ENCODE results near the gene WFIKKN1. TPM values are rescaled to one million over a fixed set of nuclear protein-coding genes. Genes with fewer than 3 reads are reported as not detected.

Gene WFIKKN1
- total and polyA plus RNA-seq, 2 experiments from 2014 or later, result 3.5 to 6.8 TPM

DNA sequence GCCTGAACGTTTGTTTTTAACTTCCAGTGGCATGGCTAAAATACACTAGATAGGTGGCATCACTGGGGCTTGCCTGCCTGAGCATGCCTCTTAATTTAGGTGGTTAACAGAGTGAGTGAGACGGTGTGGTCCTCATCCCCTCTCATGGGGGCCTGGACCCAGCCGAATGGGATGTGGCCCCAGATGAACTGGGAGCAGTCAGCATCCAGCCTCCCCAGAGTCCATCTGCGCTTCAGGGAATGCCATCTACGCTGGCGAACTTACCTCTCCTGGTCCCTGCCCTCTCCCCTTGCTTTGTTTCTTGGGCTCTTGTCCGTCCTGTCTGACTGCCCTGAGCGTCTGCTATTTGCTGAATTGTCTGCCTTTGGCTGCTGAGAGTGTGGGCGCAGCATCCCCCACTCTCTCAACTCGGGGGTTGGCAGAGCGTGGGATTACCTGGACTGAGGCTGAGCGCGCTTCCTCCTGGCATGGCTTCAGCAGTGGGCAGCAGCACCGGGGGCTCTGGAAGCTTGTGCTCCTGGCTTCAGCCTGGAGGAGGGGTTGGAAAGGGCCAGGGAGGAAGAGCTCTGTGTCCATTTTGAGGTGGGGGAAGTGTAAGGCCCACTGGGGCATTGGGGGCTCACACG, 38.8 kb upstream of the WFIKKN1 start:
- H3K27ac Mint-ChIP-seq, result no peak overlapping the region
- no peaks in the 10 kb centered on the region for H3K9me2 ChIP-seq (ENCODE audit: insufficient read depth)
- H3F3A ChIP-seq (replicated peaks; ENCODE audit: low read depth), result peaks cover 8% of the 10 kb centered on the region; the same call in 1 of the 2 replicates
- H3K4me1 ChIP-seq (ENCODE audit: insufficient read depth), result no peaks in the 10 kb centered on the region
- DNase-seq (ENCODE audit: low spot score) (no peak), ATAC-seq (no peak)
- peaks cover 27% of the 10 kb centered on the region for H3K27me3 Mint-ChIP-seq (ENCODE audit: insufficient read depth, low read depth, poor library complexity)
- H4K20me1 ChIP-seq (replicated peaks; ENCODE audit: insufficient read depth), result peaks cover 31% of the 10 kb centered on the region
- no peak overlapping the region; the same call in 2 of the 3 replicates for H3K4me3 Mint-ChIP-seq
- TF ChIP-seq, protein P1, sequence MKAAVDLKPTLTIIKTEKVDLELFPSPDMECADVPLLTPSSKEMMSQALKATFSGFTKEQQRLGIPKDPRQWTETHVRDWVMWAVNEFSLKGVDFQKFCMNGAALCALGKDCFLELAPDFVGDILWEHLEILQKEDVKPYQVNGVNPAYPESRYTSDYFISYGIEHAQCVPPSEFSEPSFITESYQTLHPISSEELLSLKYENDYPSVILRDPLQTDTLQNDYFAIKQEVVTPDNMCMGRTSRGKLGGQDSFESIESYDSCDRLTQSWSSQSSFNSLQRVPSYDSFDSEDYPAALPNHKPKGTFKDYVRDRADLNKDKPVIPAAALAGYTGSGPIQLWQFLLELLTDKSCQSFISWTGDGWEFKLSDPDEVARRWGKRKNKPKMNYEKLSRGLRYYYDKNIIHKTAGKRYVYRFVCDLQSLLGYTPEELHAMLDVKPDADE (IDR thresholded peaks at IDR 0.05), result no peak
- TF ChIP-seq POLR2AphosphoS5 (IDR thresholded peaks at IDR 0.05; ENCODE audit: low read depth), result no peak
- no peak for TF ChIP-seq CREB1 (CRISPR knock-in tag; IDR thresholded peaks at IDR 0.05; ENCODE audit: low read depth)
- no peak for TF ChIP-seq EZH2 (IDR thresholded peaks at IDR 0.05; ENCODE audit: low read depth, unreplicated experiment)
- no peak for TF ChIP-seq STAT1 (IDR thresholded peaks at IDR 0.05; ENCODE audit: unreplicated experiment)
- TF ChIP-seq, protein P2, sequence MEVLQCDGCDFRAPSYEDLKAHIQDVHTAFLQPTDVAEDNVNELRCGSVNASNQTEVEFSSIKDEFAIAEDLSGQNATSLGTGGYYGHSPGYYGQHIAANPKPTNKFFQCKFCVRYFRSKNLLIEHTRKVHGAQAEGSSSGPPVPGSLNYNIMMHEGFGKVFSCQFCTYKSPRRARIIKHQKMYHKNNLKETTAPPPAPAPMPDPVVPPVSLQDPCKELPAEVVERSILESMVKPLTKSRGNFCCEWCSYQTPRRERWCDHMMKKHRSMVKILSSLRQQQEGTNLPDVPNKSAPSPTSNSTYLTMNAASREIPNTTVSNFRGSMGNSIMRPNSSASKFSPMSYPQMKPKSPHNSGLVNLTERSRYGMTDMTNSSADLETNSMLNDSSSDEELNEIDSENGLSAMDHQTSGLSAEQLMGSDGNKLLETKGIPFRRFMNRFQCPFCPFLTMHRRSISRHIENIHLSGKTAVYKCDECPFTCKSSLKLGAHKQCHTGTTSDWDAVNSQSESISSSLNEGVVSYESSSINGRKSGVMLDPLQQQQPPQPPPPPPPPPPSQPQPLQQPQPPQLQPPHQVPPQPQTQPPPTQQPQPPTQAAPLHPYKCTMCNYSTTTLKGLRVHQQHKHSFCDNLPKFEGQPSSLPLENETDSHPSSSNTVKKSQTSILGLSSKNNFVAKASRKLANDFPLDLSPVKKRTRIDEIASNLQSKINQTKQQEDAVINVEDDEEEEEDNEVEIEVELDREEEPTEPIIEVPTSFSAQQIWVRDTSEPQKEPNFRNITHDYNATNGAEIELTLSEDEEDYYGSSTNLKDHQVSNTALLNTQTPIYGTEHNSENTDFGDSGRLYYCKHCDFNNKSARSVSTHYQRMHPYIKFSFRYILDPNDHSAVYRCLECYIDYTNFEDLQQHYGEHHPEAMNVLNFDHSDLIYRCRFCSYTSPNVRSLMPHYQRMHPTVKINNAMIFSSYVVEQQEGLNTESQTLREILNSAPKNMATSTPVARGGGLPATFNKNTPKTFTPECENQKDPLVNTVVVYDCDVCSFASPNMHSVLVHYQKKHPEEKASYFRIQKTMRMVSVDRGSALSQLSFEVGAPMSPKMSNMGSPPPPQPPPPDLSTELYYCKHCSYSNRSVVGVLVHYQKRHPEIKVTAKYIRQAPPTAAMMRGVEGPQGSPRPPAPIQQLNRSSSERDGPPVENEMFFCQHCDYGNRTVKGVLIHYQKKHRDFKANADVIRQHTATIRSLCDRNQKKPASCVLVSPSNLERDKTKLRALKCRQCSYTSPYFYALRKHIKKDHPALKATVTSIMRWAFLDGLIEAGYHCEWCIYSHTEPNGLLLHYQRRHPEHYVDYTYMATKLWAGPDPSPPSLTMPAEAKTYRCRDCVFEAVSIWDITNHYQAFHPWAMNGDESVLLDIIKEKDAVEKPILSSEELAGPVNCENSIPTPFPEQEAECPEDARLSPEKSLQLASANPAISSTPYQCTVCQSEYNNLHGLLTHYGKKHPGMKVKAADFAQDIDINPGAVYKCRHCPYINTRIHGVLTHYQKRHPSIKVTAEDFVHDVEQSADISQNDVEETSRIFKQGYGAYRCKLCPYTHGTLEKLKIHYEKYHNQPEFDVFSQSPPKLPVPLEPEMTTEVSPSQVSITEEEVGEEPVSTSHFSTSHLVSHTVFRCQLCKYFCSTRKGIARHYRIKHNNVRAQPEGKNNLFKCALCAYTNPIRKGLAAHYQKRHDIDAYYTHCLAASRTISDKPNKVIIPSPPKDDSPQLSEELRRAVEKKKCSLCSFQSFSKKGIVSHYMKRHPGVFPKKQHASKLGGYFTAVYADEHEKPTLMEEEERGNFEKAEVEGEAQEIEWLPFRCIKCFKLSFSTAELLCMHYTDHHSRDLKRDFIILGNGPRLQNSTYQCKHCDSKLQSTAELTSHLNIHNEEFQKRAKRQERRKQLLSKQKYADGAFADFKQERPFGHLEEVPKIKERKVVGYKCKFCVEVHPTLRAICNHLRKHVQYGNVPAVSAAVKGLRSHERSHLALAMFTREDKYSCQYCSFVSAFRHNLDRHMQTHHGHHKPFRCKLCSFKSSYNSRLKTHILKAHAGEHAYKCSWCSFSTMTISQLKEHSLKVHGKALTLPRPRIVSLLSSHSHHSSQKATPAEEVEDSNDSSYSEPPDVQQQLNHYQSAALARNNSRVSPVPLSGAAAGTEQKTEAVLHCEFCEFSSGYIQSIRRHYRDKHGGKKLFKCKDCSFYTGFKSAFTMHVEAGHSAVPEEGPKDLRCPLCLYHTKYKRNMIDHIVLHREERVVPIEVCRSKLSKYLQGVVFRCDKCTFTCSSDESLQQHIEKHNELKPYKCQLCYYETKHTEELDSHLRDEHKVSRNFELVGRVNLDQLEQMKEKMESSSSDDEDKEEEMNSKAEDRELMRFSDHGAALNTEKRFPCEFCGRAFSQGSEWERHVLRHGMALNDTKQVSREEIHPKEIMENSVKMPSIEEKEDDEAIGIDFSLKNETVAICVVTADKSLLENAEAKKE (CRISPR knock-in tag; IDR thresholded peaks at IDR 0.05), result no peak
- TF ChIP-seq NANOG (IDR thresholded peaks at IDR 0.05; ENCODE audit: borderline replicate concordance), result no peak
- TF ChIP-seq JUNB (IDR thresholded peaks at IDR 0.05; ENCODE audit: unreplicated experiment), result no peak
- no peak for TF ChIP-seq ZNF114 (CRISPR knock-in tag; IDR thresholded peaks at IDR 0.05)
- no peak for TF ChIP-seq CTCF (conservative IDR thresholded peaks at IDR 0.05; ENCODE audit: low read depth in 2 of 2)
- TF ChIP-seq EZH2phosphoT487 (IDR thresholded peaks at IDR 0.05; ENCODE audit: unreplicated experiment), result no peak
- H3K36me3 Mint-ChIP-seq (ENCODE audit: low read depth), result peaks cover 8% of the 10 kb centered on the region; the same call in 2 of the 3 replicates
- no peak overlapping the region for H3K4me3 ChIP-seq
- no peaks in the 10 kb centered on the region for H3K36me3 ChIP-seq (ENCODE audit: insufficient read depth)
- no peaks in the 10 kb centered on the region; the same call in 2 of the 3 replicates for H3K9me3 Mint-ChIP-seq
- peaks cover 11% of the 10 kb centered on the region for H3K4me1 Mint-ChIP-seq
- H3K79me2 ChIP-seq (replicated peaks; ENCODE audit: insufficient read depth), result peaks cover 38% of the 10 kb centered on the region
- H3K27ac ChIP-seq (ENCODE audit: low read depth), result no peak overlapping the region
- H2AFZ ChIP-seq, result no peak overlapping the region
- peaks cover 12% of the 10 kb centered on the region for H3K27me3 ChIP-seq (ENCODE audit: insufficient read depth)
- H3K4me2 ChIP-seq, result no peak overlapping the region

All from GM23338 (cell line).